WERI-Rb-1 (cell line): ENCODE measurements around the gene CTNS.

Experiments
- DNase-seq: peaks from one replicate; pipeline ENCODE4 v3.0.0-alpha.2; 2020
- H3K27ac ChIP-seq: fragments of 250-450 bp; sonication (Bioruptor Pico); 2 replicates; pipeline ENCODE4 v1.5.1; 2020; ENCODE audit warnings: mild to moderate bottlenecking, moderate library complexity
- H3K27me3 ChIP-seq: fragments of 250-450 bp; sonication (Bioruptor Pico); 2 replicates; pipeline ENCODE4 v1.5.1; 2021; ENCODE audit warnings: mild to moderate bottlenecking, low read depth, moderate library complexity; ENCODE audit not compliant: insufficient read depth, severe bottlenecking
- H3K36me3 ChIP-seq: fragments of 250-450 bp; sonication (Bioruptor Pico); 2 replicates; pipeline ENCODE4 v1.5.1; 2020; ENCODE audit warnings: mild to moderate bottlenecking, moderate library complexity
- H3K4me3 ChIP-seq: 2 replicates; pipeline ENCODE4 v1.5.1; 2011; ENCODE audit warnings: low read depth, mild to moderate bottlenecking, control low read depth, low read length
- H3K9me3 ChIP-seq: fragments of 250-450 bp; sonication (Bioruptor Pico); 2 replicates; pipeline ENCODE4 v1.5.1; 2021; ENCODE audit warnings: mild to moderate bottlenecking, moderate library complexity; ENCODE audit not compliant: severe bottlenecking
- TF ChIP-seq, protein P1 (sequence below): IDR thresholded peaks from 2 replicates; pipeline ENCODE4 v1.5.1; 2011; ENCODE audit warnings: low read depth, mild to moderate bottlenecking, control low read depth, inconsistent platforms, low read length

CTNS gene

DNA sequence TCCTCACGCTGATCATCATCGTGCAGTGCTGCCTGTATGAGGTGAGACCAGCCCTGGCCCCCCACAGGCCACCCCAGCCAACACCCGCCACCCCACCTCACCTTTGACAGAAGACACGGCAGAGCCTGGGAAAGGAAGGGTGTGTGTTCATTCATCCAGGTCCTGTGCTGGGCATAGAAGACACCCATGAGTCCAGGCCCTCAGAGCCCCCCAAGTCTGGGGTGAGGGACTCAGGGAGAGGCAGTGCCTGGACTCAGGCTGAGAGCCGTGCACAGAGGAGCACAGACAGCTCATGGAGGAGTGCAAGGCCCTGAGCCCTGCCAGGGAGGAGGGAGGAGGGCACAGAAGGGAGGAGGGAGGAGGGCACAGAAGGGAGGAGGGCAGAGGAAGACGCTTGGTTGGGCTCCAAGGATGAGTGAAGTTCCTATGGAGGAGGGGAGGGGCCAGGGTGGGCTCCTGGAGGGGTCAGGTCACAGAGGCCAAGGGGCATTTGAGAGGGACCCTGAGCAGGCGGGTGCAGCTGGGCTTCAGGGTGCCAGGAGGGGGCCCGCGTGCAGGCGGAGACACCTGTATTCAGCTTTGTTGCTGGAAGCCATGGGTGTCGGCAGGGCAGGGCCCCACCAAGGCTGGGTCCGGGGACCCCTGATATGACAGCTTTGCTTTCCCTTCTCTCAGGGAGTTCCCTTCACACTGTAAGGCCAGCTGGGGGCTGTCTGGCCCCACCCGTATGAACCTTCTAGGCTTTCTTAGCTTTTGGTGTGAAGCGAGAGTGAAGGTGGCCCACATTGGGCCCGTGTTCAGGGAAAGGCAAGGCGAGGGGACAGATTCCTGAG, 20.4 kb downstream of the CTNS start:
- Histone ChIP-seq H3K9me3 (no peaks in the 10 kb centered on the region), H3K4me3 (no peak overlapping the region), H3K27me3 (no peaks in the 10 kb centered on the region), H3K36me3 (peaks cover 27% of the 10 kb centered on the region), H3K27ac (no peak overlapping the region)
- TF ChIP-seq, protein P1, sequence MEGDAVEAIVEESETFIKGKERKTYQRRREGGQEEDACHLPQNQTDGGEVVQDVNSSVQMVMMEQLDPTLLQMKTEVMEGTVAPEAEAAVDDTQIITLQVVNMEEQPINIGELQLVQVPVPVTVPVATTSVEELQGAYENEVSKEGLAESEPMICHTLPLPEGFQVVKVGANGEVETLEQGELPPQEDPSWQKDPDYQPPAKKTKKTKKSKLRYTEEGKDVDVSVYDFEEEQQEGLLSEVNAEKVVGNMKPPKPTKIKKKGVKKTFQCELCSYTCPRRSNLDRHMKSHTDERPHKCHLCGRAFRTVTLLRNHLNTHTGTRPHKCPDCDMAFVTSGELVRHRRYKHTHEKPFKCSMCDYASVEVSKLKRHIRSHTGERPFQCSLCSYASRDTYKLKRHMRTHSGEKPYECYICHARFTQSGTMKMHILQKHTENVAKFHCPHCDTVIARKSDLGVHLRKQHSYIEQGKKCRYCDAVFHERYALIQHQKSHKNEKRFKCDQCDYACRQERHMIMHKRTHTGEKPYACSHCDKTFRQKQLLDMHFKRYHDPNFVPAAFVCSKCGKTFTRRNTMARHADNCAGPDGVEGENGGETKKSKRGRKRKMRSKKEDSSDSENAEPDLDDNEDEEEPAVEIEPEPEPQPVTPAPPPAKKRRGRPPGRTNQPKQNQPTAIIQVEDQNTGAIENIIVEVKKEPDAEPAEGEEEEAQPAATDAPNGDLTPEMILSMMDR = no peak
- DNase-seq = no peak

GRCh38 chr17:3657588-3657869, 21.0 kb downstream of the CTNS start:
- H3K36me3 ChIP-seq = peaks cover 27% of the 10 kb centered on the region
- H3K4me3 ChIP-seq = no peak overlapping the region
- DNase-seq = no peak
- no peaks in the 10 kb centered on the region for H3K27me3 ChIP-seq
- TF ChIP-seq, protein P1 = no peak
- H3K9me3 ChIP-seq = no peaks in the 10 kb centered on the region
- H3K27ac ChIP-seq = no peak overlapping the region

DNA sequence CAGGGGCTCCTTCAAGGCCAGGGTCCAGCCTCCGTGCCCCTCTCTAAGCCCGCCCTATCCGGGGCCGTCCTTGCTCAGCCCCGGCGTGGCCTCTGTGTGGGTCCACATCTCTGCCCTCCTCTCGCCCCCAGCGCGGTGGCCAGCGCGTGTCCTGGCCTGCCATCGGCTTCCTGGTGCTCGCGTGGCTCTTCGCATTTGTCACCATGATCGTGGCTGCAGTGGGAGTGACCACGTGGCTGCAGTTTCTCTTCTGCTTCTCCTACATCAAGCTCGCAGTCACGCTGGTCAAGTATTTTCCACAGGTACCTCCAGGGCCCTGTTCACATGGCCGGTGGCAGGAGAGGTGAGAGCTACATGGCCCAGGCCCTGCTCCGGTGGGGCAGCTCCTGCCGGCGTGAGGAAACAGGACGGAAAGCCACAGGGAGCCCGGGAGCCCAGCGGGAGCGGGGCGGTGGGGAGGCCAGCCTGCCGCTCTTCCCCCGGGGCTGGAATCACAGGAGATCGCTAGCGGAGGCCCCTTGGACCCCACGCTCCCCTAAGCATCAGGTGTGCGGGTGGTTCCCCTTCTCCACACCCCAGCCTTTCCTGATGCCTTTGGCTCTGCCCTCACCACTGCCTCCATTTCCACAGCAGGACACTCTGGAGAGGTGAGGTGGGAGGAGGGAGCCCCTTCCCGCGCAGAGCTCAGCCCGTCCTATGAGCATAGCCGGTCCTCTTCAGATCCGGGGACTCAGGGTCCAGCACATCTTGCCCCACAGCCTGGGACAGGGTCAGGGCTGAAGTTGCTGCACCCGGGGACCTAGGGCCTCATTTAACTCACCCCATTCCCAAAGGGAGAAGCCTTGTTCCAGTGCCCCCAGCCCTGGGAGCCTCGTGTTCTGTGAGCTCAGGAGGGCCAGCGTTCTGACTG, 21.6 kb downstream of the CTNS start:
- no peak for DNase-seq
- no peaks in the 10 kb centered on the region for H3K27me3 ChIP-seq
- H3K4me3 ChIP-seq = no peak overlapping the region
- no peak overlapping the region for H3K27ac ChIP-seq
- no peaks in the 10 kb centered on the region for H3K9me3 ChIP-seq
- H3K36me3 ChIP-seq = peaks cover 27% of the 10 kb centered on the region
- TF ChIP-seq, protein P1 = no peak

DNA sequence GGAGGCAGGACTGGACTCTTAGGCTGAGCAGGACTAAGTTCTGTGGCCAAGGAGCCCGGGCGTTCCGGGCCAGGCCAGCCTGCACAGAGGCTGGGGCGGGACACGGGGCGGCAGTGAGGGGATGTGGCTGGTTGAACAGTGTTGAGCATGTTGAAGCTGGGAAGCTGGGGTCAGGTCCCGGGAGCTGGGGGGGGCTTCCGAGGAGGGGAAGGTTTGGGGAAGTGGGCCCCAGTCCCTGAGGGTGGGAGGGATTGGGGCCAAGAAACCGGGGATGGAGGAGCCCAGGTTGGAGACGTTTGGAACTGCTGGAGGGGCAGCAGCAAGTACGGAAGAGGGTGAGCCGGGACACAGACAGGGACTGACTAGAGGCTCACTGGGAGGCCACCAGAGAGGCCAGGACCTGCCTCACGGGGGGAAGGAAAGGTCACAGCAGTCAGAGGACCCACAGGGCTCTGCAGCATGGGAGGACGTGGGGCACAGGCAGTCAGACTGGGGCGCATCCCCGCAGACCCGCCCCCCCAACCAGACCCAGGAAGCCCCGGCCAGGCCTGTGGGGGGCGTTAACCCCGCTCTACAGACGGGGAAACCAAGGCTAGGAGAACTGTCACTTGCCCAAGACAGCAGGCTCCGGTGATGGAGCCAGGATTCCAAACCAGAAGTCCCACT, 22.4 kb downstream of the CTNS start:
- H3K27me3 ChIP-seq = no peaks in the 10 kb centered on the region
- H3K4me3 ChIP-seq = no peak overlapping the region
- H3K36me3 ChIP-seq = peaks cover 27% of the 10 kb centered on the region
- TF ChIP-seq, protein P1 = no peak
- H3K27ac ChIP-seq = no peak overlapping the region
- H3K9me3 ChIP-seq = no peaks in the 10 kb centered on the region
- no peak for DNase-seq

DNA sequence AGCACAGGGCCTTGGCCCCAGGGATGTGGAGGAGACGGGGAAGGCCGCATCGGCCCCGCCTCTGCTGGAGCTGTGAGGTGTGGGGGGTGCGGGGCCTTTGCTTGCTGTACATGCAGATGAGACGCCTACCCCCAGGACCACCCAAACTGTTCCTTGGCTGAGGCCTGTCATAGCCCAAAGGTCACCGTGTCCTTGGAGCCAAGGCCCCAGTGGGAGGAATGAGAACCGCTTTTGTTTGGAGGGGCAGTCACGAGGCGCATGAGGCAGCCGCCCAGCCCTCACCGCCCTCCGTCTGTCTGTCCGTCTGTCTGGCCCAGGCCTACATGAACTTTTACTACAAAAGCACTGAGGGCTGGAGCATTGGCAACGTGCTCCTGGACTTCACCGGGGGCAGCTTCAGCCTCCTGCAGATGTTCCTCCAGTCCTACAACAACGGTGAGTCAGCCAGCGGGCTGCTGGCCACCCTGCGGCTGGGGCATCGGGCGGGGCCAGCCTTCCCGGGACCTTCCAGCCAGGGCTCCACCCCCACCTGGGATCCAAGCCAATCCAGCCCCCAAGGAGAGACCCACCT, 23.1 kb downstream of the CTNS start:
- TF ChIP-seq, protein P1 = no peak
- no peak for DNase-seq

More for the DNA sequence above, 23.1 kb downstream of the CTNS start:
- Histone ChIP-seq H3K36me3 (peaks cover 33% of the 10 kb centered on the region), H3K9me3 (no peaks in the 10 kb centered on the region), H3K27ac (no peak overlapping the region), H3K27me3 (no peaks in the 10 kb centered on the region), H3K4me3 (no peak overlapping the region)
